NCI-H2196 (cell line): ENCODE measurements around the gene TPRG1L.

Experiments used
- DNase-seq: peaks from one replicate; lab custom pipeline; 2025; ENCODE audit not compliant: unreplicated experiment; lab: John Stamatoyannopoulos, UW

Gene TPRG1L

DNA sequence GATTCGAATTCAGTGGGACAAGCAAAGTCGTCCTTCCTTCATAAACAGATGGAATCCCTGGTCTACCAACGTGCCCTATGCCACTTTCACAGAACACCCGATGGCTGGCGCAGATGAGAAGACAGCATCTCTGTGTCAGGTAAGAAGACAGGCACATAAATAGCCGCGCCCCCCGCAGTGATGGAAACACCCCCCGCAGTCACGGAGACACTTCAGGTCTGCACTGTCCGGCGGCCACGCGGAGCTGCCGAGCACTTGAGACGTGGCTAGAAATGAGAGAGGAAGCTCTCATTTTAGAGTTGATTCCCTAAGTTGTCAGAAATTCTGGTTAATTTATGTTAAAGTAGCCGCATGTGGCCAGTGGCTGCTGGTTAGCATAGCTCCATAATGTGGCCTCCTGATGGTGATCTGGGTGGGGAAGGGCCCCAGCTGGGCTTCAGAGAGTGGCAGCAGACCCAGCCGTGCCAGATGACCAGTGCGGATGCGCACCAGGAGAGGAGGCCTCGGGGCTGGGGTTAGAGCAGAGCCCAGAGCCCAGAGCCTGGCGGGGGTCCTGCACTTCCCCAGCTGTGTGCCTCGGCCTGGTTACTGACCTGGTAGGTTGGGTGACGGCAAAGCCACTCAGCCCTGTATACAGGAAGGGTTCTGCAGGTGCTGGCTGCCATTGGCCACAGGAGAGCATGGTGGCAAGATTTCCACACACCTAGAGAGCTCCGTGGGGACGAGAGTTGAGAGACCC is 2.9 kb downstream of the TPRG1L start:
- no peak for DNase-seq

DNA sequence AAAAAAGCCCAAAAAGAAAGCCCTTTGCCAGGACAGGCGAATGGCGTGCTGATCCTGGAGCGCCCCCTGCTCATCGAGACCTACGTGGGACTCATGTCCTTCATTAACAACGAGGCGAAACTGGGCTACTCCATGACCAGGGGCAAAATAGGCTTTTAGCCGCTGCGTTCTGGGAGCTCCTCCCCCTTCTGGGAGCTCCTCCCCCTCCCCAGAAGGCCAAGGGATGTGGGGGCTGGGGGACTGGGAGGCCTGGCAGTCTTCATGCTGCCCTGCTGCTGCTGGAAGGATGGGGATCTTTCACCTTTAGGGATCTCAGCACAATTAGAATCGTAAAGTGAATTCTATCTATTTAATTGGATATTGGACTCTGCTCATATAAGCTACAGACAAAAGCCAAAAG is 3.6 kb downstream of the TPRG1L start:
- no peak for DNase-seq

DNA sequence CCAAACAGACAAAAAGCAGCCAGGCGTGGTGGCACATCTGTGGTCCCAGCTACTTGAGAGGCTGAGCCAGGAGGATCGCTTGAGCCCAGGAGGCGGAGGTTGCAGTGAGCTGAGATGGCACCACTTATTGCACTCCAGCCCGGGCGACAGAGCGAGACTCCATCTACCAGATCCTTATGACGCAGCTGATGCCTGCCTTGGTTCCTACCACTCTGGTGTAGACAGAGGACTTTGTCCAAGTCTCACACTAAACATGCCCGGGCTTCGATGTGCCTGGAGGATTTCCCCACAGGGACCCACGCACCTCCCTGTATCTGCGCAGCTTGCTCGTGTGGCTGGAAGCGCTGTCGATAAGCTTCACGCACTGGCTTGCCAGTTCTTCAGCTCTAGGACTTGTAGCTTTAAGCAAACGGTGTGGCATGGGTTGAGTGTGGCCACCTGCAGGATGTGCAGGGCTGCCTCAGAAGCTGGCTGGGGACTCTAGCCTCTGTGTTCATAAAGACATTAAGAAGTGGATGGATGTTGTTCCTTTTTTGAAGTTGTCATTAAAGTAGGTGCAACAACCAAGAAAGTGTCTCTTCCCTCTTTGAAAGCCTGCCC is 4.8 kb downstream of the TPRG1L start:
- DNase-seq = no peak

DNA sequence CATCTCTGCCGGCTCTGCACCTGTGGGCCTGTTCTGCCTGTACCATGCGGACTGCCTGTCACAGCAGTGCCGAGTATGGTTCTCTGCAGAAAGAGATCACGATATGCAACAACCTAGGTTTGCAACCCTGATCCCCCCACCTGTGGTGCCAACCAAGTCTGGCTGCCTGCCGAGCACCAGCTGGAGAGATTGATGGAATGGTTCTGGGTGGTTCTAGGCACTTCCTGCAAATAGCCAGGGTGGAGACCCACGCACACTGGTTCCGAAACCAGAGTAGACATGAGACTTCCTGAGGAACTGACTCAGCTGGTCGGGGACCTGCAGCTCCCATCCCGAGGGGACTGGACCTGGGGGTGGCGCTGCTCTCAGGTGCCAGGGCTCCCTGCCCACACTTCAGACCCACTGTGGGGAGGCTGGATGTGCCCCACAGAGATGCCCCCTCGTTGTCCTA is 5.4 kb downstream of the TPRG1L start:
- DNase-seq = no peak

DNA sequence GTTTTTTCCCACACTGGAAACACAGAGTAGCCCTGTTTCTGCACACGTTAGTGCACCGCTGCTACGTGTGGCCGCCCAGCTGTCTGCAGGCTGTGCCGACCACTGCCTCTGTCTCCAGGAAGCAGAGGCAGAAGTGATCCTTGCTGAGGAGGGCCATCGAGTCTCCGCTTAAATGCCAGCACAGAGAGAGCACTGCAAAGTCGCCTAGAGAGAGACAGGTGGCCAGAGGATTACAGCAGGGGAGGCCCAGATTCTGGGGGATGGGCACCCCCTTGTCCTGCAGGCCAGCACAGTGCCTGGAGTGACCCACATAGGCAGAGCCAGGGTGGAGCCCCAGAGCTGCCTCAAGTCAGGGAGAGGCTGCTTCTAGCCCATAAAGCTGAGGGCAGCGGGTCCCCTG is 6.1 kb downstream of the TPRG1L start:
- no peak for DNase-seq

DNA sequence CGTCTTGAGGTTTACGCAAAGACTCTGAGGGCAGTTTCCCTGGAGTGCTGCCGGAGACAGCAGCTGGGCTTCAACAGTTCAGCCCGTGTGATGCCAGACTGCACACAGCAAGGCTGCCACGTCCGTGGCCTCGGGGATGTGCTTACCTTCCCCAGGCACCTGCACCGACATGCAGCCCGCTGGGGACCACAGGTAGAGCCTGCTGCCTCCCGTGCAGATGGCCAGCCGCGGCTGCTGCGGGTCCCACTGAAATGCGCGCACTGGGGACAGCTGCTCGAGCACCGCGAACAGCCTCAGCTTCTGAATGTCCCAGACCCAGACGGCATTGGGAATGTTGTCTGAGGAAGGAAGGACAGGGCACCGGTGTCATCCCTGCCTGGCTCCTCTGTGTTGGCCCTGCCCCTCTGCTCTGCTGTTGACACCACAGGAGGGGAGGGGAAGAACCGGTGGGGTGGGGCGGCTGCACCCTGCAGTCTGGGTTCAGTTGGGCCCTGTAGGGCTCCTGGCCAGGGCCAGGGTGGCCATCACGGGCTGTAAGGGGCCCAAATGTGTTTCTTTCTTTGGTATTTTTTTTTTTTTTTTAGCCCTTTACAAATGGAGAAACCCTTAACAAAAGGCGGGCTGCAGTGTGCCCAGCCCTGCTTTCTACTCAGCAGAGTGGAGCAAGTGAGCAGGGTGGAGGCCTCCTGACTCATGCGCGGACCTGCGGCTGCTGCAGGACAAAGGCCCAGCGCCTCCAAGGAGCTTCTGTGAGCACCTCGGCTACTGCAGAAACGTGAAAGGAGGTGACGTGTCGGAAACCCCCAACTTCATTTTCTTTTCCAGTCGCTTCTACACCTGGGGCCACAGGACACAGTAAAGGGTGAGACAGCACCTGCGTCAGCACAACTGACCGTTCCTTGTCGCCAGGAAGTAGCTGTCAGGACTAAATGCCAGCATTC is 6.8 kb downstream of the TPRG1L start:
- no peak for DNase-seq

DNA sequence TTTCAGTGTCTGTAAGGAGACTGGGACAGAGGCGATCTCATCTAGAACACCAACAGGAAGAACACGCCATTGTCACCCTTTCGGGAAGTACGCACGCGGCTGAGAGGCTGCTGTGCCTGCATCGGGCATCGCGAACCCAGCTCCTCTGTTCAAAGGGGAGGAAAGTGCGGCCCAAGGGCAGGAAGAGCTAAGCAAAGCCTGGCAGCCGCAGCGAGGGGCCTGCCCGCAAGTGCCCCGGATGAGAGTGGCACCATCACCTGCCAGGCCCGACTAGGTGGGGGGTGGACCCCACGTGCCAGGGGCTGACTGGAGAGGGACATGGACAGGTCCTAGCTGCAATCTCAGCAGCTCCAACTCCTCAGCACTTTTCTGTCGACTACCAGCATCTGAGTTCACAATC is 7.5 kb downstream of the TPRG1L start:
- no peak for DNase-seq

DNA sequence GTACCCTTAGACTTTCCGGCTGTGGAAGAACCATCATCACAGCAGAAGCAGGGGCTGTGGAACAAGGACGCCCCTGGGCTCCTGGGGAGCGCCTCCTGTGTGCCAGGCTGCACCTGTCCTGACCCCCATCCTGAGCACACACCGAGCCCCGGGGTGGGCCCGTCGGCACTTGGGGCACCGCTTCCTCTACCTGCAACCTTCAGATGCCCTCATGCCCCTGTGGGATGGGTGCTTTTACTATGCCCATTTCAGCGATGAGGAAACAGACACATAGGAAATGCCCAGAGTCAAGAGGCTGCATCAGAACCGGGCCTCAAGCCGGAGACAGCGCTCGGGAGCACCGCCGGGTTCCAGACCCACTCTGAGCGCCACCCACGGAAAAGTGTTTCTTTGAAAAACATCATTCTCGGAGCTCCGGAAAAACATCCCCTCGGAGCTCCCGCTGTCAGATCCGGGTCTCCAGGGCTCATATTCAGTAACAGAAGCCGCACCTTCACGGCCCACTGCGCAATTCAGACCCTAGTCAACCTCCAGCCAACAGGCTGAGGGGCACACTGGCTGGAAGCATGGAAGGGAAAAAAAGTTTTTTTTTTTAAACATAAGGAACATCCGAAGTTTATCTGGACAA is 8.0 kb downstream of the TPRG1L start:
- no peak for DNase-seq

DNA sequence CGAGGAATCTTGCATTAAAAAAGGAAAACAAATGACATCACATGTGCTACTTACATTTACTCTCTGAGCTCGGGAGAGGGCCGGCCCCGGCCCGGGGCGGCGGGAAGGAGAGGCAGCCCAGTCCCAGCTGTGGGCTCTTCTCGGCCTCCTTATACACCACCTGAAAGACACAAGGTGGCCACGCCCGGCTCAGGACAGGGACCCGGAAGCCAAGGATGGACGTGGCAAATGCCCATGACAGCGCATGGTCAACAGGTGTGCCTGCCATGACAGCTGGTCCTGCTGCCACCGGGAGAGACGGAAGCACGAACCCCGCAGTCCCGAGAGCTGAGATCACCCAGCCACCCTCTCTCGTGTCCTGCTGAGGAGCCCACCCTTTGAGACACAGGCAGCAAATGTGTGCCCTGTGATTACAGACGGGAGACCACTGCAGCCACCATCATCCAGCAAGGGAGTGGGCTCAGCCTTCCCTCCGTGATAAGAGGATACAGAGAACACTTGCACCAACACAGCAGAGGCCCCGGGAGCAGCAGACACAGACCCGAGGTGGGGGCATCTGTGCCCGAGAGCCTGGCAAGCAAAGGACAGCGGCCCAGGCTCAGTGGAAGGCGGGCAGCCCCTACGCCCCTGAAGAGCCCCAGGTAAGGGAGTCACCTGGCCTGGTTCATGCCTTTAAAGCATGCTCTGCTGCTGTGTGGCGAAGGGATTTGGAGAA is 8.7 kb downstream of the TPRG1L start:
- DNase-seq = no peak

DNA sequence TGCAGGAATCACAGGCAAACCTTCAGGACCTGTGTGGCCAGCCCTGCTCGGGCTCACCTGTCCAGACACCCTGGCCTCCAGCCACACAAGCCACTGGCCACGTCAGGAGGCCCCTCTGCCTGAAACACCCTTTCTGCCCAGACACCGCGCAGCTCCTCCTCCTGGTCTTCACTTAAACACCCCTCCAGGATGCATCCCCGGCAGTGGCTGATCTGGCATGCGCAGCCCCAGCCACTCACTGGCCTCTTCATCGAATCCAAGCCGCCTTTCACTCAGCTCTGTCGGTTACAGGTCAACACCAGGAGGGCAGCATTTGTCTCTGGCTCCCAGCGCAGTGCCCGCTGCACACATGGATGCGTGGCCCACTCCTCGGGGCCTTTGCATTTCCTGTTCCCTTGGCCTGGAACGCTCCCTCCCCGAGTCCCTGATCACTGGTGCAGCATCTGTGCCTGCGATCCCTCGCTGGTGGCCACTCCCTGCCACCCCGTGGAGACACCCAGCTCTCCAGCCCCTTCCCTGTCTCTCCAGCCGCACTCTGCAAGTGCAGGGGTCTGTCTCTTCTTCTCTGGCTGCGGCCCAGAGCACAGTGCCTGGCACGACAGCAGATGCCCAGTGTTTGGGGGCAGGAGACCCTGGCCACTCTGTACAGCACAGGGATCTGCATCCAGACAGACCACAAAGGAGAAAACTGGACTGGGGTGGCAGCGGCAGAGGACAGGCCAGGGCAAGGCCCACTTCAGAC is 9.4 kb downstream of the TPRG1L start:
- DNase-seq = no peak

DNA sequence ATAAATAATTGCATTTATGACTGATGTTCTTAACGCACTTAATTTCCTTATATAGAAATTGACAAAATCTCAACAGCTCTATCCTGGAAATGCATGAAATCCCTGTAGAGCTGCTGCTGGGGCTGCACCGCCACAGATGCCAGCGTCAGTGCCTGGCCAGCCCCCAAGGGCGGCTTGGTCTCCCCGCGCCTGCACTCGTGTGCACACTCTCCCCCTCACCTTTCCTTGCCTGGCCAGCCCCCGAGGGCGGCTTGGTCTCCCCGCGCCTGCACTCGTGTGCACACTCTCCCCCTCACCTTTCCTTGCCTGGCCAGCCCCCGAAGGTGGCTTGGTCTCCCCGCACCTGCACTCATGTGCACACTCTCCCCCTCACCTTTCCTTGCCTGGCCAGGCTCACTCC is 11.3 kb downstream of the TPRG1L start:
- no peak for DNase-seq

DNA sequence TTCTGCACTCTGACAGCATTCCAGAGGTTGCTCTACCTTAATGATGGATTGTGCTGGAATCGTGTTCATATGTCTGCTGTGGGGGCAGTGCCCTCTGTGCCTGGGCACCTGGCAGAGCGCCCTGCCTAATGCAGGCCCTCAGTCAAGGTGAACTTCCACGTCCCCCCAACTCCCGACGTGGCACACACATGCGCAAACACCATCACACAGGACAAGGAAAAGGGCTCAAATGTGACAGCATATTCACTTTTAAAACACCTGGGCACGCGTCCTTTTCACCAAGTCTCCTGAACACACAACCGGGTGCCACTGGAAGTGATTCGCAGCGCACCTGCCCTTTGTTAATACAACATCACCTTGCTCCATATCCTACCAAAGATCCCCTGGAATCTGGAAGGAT is 11.7 kb downstream of the TPRG1L start:
- DNase-seq = no peak

DNA sequence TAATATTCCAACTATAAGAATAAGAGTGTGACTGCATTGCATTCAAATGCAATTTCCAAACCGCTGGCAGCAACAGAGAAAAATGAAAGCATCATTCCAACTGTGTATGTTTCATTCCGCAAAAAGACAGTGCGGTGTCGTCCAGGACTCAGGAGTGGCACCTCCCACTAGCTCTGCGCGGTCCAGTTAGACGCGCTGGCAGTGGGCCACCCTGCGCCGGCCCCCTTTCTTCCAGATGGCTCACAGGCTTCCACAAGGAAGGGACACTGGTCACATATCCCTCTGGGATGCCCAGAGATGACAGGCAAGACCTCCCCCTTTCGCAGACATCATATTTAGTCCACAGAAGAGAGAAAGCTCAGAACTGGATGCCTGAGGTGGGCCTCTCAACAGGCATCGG is 13.2 kb downstream of the TPRG1L start:
- DNase-seq = no peak

DNA sequence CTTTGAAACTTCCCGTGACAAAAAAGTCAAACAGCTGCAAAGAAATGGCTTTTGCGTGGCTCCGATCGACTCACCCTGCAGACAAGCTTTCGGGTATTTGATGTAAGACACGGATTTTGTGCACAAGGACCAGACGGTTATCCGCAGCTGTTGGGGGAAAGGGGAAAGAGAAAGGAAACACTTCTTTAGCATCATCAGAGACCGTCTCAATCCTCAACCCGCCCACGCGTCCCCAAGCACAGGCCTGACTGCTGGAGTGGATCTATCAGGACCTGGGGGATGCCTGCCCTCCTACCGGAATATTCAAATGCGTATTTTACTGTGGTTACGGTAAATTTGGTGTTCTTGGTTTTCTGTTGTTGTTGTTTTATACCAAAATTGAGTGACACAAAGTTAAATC is 13.9 kb downstream of the TPRG1L start:
- no peak for DNase-seq

DNA sequence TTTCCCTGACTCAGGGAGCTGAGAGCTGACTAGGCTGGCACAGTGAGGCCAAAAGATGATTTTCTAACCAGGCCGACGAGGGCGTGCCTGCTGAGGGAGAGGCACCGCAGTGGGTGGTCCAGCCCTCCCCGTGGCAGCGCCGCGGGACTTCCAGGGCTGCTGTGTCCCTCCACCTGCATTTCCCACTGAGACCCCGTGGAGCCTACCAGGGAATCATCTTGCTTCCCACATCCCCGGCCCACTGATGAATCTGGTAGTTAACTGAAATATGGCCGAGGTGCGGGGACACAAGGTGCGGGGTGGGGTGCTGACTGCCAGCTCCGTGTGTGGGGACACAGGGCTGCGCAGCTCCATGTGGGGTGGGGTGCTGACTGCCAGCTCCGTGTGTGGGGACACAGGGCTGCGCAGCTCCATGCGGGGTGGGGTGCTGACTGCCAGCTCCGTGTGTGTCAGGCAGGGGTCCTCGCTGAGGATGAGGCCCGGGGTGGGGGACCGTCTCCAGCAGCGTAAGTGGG is 14.6 kb downstream of the TPRG1L start:
- no peak for DNase-seq

DNA sequence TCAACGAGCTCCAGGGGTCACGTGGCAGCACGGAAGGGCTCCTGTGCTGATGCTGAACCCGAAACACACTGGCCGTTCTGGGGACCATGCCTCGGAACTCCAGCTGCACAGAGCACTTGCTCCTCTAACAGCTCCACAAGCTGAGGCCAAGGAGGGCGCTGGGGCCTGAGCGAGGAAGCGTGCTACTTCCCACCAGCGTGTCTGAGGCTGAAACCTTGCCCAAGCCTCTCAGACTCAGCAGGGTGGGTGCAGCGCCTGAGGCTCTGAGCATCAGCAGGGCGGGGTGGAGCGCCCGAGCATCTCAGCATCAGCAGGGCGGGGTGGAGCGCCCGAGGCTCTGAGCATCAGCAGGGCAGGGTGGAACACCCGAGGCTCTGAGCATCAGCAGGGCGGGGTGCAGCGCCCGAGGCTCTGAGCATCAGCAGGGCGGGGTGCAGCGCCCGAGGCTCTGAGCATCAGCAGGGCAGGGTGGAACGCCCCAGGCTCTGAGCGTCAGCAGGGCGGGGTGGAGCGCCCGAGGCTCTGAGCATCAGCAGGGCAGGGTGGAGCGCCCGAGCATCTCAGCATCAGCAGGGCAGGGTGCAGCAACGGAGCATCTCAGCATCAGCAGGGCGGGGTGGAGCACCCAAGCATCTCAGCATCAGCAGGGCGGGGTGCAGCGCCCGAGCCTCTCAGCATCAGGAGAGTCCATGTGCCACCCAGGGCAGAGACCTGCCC is 15.5 kb downstream of the TPRG1L start:
- DNase-seq = no peak

DNA sequence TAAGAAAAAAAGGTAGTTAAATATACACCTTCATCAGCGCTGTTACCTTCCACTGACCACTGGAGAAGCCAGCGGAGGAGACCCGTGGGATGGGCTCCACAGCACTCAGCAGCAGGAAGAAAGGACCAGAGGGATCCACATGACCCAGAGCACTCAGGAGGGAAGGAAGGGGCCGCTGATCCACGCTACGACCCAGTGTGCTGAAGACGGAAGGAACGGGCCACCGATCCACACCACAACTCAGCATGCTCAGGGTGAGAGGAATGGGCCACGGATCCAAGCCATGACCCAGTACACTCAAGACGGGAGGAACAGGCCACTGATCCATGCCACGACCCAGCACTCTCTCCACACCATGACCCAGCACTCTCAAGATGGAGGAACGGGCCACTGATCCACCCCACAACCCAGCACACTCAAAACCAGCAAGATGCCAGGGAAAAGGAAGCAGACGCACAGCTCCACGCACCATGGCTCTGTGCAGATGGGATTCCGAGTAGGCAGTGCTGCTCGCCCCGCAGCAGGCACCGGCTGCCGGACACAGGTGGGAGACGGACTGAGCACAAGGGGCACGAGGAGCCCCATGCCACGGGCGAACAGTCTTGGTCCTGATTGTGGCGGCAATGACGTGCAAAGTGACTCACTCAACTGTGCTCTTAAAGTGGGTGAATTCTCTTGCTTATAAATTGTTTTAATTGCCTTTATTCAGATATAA is 16.4 kb downstream of the TPRG1L start:
- no peak for DNase-seq

DNA sequence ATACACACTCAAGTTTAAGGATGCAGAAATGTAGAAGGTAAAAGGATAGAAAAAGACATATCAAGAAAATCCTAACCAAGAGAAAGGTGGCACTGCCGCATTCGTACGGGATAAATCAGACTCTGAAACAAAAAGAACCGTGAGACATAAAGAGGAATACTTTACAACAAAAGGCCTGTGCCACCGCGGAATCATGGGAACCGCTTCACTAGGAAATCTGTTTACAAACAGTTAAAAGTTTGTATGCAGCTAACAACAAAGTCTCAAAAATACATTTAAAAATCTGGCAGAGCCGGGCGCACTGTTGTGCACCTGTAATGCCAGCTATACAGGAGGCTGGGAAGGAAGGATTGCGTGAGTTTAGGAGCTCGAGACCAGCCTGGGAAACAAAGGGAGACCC is 17.0 kb downstream of the TPRG1L start:
- DNase-seq = no peak
